CD4-positive, alpha-beta memory T cell (primary cell): ENCODE measurements around the gene SCRN1. TPM values are rescaled to one million over a fixed set of nuclear protein-coding genes. Genes with fewer than 3 reads are reported as not detected.

Experiments used
- CTCF ChIA-PET: fragments of 350-600 bp; sonication (Branson Sonifier 250); formaldehyde crosslinking; loops from one replicate; lab custom pipeline; 2021; ENCODE audit warnings: inconsistent platforms; ENCODE audit not compliant: partially characterized antibody; lab: Charles Lee
- POLR2A ChIA-PET: fragments of 350-600 bp; sonication (Branson Sonifier 250); formaldehyde crosslinking; loops from one replicate; lab custom pipeline; 2021; ENCODE audit not compliant: partially characterized antibody; lab: Charles Lee
- DNase-seq, 5 donors: peaks; one replicate each; pipeline versions ENCODE4 v3.0.0 to v3.0.0-alpha.2; 2020 to 2022; ENCODE audit warnings: mixed read lengths in 1 of 5
- H3K27ac ChIP-seq: one replicate; pipeline ENCODE4 v1.7.0; 2013; ENCODE audit warnings: low read depth, low read length
- H3K27me3 ChIP-seq: 2 replicates; pipeline ENCODE4 v1.7.0; 2013; ENCODE audit warnings: mild to moderate bottlenecking, low read length, moderate library complexity; ENCODE audit not compliant: insufficient read depth
- H3K36me3 ChIP-seq: 2 replicates; pipeline ENCODE4 v1.7.0; 2013; ENCODE audit warnings: mild to moderate bottlenecking, low read length, moderate library complexity; ENCODE audit not compliant: insufficient read depth
- H3K4me1 ChIP-seq: 2 replicates; pipeline ENCODE4 v1.7.0; 2013; ENCODE audit warnings: mild to moderate bottlenecking, low read length, moderate library complexity; ENCODE audit not compliant: insufficient read depth
- H3K4me3 ChIP-seq, 2 donors: one replicate each; pipeline ENCODE4 v1.7.0; 2013; ENCODE audit warnings: low read length in 2 of 2, mild to moderate bottlenecking in 1 of 2
- H3K9me3 ChIP-seq, 2 donors: one replicate each; pipeline ENCODE4 v1.7.0; 2013; ENCODE audit warnings: low read length in 2 of 2, control low read depth in 1 of 2; ENCODE audit not compliant: control insufficient read depth in 1 of 2
- H3K27ac Mint-ChIP-seq, 7 donors: one replicate each; pipeline ENCODE4 v1.8.0; 2020 to 2021; ENCODE audit warnings: mixed read lengths in 7 of 7, mild to moderate bottlenecking in 6 of 7, inconsistent platforms in 3 of 7, moderate library complexity in 3 of 7
- H3K27me3 Mint-ChIP-seq, 2 donors: one replicate each; pipeline ENCODE4 v1.8.0; 2020 to 2021; ENCODE audit warnings: mixed read lengths in 2 of 2
- H3K36me3 Mint-ChIP-seq, 2 donors: one replicate each; pipeline ENCODE4 v1.8.0; 2020 to 2021; ENCODE audit warnings: mixed read lengths in 2 of 2, inconsistent platforms in 1 of 2, mild to moderate bottlenecking in 1 of 2
- H3K4me1 Mint-ChIP-seq, 4 donors: one replicate each; pipeline ENCODE4 v1.8.0; 2020 to 2021; ENCODE audit warnings: mixed read lengths in 4 of 4, mild to moderate bottlenecking in 1 of 4
- H3K4me3 Mint-ChIP-seq, 8 donors: one replicate each; pipeline ENCODE4 v1.8.0; 2020 to 2021; ENCODE audit warnings: mixed read lengths in 8 of 8, mild to moderate bottlenecking in 7 of 8, moderate library complexity in 6 of 8, inconsistent platforms in 3 of 8
- H3K9me3 Mint-ChIP-seq, 8 donors: one replicate each; pipeline ENCODE4 v1.8.0; 2020 to 2021; ENCODE audit warnings: mixed read lengths in 8 of 8, mild to moderate bottlenecking in 5 of 8, inconsistent platforms in 3 of 8, moderate library complexity in 1 of 8
- intact Hi-C: fragments of 100-400 bp; cut with micrococcal nuclease; formaldehyde crosslinking; loops from one replicate; pipeline ENCODE4 v1.15.1; 2023
- polyA plus RNA-seq, 2 donors: library from polyadenylated mRNA; unstranded; fragments of 300-500 nt; fragmentation: Illumina TruSeq; gene quantifications; one replicate each; pipeline ENCODE4 v1.2.3, GENCODE V29; 2021
- total RNA-seq, 2 experiments: library from RNA; stranded (reverse); gene quantifications; one replicate each; pipeline ENCODE4 v1.2.3, GENCODE V29; 2021

Gene SCRN1
- total and polyA plus RNA-seq, 4 experiments from 2014 or later = 2.0 to 2.9 (median 2.4) TPM

DNA sequence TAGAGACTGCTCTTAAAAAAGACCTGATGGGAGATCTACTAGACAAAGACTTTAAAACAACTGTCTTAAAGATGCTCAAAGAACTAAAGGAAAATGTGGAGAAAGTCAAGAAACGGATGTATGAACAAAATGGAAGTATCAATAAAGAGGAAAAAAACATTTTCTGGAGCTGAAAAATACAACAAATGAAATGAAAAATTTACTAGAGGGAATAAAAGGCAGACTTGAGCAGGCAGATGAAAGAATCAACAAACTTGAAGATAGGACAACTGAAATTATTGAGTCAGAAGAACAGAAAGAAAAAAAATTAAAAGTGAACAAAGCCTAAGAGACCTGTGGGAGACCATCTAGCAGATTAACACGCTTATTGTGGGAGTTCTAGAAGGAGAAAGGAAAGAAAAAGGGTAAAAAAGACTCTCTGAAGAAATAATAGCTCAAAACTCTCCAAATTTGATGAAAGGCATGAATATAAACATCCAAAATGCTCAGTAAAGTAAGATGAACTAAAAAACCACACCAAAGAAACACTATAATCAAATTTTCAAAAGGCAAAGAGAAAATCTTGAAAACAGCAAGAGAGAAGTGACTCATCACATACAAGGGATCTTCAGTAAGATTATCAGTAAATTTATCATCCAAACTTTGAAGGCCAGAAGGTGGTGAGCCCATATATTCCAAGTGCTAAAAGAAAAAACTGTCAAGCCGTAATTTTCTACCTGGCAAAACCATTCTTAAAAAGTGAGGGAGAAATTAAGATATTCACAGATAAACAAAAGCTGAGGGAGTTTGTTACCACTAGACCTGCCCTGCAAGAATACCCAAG lies 83.2 kb downstream of the SCRN1 start:
- no peak overlapping the region for H3K27ac ChIP-seq
- intact Hi-C loops = no loop called here
- Mint-ChIP-seq H3K9me3 (peaks cover 11 to 45% (median 37%) of the 10 kb centered on the region in 8 donors), H3K36me3 (peaks cover 4 to 12% of the 10 kb centered on the region in 2 donors), H3K27me3 (peaks cover 22 to 24% of the 10 kb centered on the region in 2 donors), H3K4me1 (no peaks in the 10 kb centered on the region), H3K27ac (no peak overlapping the region), H3K4me3 (no peak overlapping the region)
- ChIA-PET CTCF (interaction anchor here (0.6 to 2.1 kb wide), 3 partner anchors 15 to 28 kb away, joined by 3 to 14 read pairs (median 4); no protein-coding TSS in a partner anchor), POLR2A (no interaction called here)
- H3K9me3 ChIP-seq = peaks cover 0 to 9% of the 10 kb centered on the region in 2 donors
- DNase-seq = no peak
- H3K4me1 ChIP-seq = no peaks in the 10 kb centered on the region
- no peak overlapping the region for H3K4me3 ChIP-seq
- H3K27me3 ChIP-seq = no peaks in the 10 kb centered on the region
- H3K36me3 ChIP-seq = no peaks in the 10 kb centered on the region

DNA sequence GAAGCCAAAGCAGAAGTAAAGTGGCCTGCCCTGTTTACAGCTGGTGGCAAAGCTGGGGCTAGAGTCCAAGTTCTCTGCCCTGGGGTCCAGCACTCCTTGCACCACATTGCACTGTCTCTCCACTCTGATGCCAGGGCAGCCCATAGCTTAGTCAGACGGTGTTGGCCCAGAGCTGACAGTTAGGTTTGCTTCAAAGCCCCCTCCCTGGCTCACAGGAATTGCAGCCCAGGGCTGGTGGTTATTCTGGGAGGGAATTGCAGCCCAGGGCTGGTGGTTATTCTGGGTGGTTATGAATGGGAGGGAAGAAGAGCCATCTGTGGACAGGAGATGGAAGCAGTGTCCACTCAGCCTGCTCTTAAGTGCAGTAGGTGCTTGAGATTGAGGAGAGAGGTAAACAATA lies 88.9 kb downstream of the SCRN1 start:
- Histone ChIP-seq H3K27me3 (no peaks in the 10 kb centered on the region), H3K4me1 (no peaks in the 10 kb centered on the region), H3K27ac (no peak overlapping the region), H3K36me3 (no peaks in the 10 kb centered on the region), H3K4me3 (no peak overlapping the region), H3K9me3 (no peaks in the 10 kb centered on the region)
- no peak for DNase-seq
- Mint-ChIP-seq H3K4me3 (no peak overlapping the region), H3K36me3 (peaks cover 2 to 4% of the 10 kb centered on the region in 2 donors), H3K27me3 (peaks cover 25 to 27% of the 10 kb centered on the region in 2 donors), H3K4me1 (no peaks in the 10 kb centered on the region), H3K27ac (no peak overlapping the region), H3K9me3 (peaks cover 0 to 38% (median 18%) of the 10 kb centered on the region in 8 donors)
- ChIA-PET POLR2A (no interaction called here), CTCF (no interaction called here)
- intact Hi-C loops = no loop called here

DNA sequence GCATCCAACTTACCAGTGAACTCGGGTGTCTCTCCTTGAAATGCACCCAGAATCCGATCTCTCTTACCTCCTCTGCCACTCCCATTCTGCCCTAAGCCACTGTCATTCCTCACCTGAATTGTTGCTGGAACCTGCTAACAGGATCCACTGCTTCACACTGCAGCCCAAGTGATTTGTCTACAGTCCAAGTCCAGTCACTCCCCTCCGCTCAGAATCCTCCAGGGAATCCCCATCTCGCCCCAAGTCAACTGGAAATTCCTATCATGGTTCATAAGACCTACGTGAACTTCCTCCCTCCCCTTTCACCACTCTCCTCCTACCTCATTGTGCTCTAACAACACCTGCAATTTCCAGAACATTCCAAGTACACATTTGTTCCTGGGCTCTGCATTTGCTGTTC lies 91.3 kb downstream of the SCRN1 start:
- no peak overlapping the region for H3K4me3 Mint-ChIP-seq
- intact Hi-C loops = no loop called here
- H3K27ac Mint-ChIP-seq = no peak overlapping the region
- H3K27me3 ChIP-seq = no peaks in the 10 kb centered on the region
- H3K4me1 ChIP-seq = no peaks in the 10 kb centered on the region
- H3K4me3 ChIP-seq = no peak overlapping the region
- no peaks in the 10 kb centered on the region for H3K36me3 ChIP-seq
- POLR2A ChIA-PET = no interaction called here
- DNase-seq = no peak
- H3K27ac ChIP-seq = no peak overlapping the region
- CTCF ChIA-PET = no interaction called here
- peaks cover 24 to 32% of the 10 kb centered on the region in 2 donors for H3K27me3 Mint-ChIP-seq
- H3K4me1 Mint-ChIP-seq = no peaks in the 10 kb centered on the region
- peaks cover 0 to under 1% of the 10 kb centered on the region in 2 donors for H3K36me3 Mint-ChIP-seq
- no peaks in the 10 kb centered on the region for H3K9me3 ChIP-seq
- H3K9me3 Mint-ChIP-seq = peaks cover 3 to 24% (median 6%) of the 10 kb centered on the region in 8 donors

DNA sequence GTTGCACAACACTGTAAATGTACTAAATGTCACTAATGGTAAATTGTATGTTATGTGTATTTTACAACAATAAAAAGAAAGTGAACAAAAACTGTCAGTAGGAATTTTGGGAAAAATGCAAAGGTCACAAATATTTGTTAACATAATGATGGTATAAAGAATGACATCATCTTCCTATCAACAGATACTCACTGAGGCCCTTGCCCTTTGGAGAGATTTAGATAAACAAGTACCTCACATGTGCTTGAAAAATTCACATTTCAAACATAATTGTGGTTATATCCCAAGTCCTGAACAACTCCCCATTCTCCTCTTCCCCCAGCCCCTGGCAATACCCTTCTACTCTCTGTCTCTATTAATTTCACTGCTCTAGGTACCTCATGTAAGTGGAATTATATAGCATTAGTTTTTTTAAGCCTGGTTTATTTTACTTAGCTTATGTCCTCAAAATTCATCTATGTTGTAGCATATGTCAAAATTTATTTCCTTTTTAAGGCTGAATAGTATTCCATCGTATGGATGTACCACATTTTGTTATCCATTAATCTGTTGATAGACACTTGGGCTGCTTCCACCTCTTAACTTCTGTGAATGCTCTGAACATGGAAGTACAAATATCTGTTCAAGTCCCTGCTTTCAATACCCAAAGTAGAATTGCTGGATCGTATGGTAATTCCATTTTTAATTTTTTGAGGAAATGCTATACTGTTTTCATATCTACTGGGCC lies 92.8 kb downstream of the SCRN1 start:
- Histone ChIP-seq H3K9me3 (no peaks in the 10 kb centered on the region), H3K4me1 (no peaks in the 10 kb centered on the region), H3K27ac (no peak overlapping the region), H3K36me3 (no peaks in the 10 kb centered on the region), H3K27me3 (no peaks in the 10 kb centered on the region), H3K4me3 (no peak overlapping the region)
- ChIA-PET CTCF (no interaction called here), POLR2A (no interaction called here)
- Mint-ChIP-seq H3K27ac (no peak overlapping the region), H3K4me1 (no peaks in the 10 kb centered on the region), H3K9me3 (peaks cover 3 to 24% (median 6%) of the 10 kb centered on the region in 8 donors), H3K27me3 (peaks cover 21 to 31% of the 10 kb centered on the region in 2 donors), H3K4me3 (no peak overlapping the region), H3K36me3 (no peaks in the 10 kb centered on the region)
- no peak for DNase-seq
- intact Hi-C loops = no loop called here

DNA sequence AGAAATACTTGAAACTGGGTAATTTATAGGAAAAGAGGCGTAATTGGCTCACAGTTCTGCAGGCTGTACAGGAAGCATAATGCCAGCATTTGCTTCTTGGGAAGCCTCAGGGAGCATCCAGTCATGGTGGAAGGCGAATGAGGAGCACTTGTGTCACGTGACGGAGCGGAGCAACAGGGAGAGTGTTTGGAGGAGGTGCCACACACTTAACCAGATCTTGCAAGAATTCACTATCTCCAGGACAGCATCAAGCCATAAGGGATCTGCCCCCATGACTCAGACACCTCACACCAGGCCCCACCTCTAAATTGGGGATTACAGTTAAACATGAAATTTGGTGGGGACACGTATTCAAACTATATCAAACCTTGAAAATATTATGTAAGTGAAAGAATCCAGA lies 94.0 kb downstream of the SCRN1 start:
- Mint-ChIP-seq H3K4me1 (no peaks in the 10 kb centered on the region), H3K27ac (no peak overlapping the region), H3K36me3 (no peaks in the 10 kb centered on the region), H3K27me3 (peaks cover 14 to 24% of the 10 kb centered on the region in 2 donors), H3K4me3 (no peak overlapping the region), H3K9me3 (peaks cover 3 to 24% (median 6%) of the 10 kb centered on the region in 8 donors)
- no peak for DNase-seq
- intact Hi-C loops = no loop called here
- no peak overlapping the region for H3K27ac ChIP-seq
- H3K9me3 ChIP-seq = no peaks in the 10 kb centered on the region
- no peaks in the 10 kb centered on the region for H3K36me3 ChIP-seq
- ChIA-PET CTCF (no interaction called here), POLR2A (no interaction called here)
- H3K27me3 ChIP-seq = no peaks in the 10 kb centered on the region
- H3K4me3 ChIP-seq = no peak overlapping the region
- no peaks in the 10 kb centered on the region for H3K4me1 ChIP-seq

DNA sequence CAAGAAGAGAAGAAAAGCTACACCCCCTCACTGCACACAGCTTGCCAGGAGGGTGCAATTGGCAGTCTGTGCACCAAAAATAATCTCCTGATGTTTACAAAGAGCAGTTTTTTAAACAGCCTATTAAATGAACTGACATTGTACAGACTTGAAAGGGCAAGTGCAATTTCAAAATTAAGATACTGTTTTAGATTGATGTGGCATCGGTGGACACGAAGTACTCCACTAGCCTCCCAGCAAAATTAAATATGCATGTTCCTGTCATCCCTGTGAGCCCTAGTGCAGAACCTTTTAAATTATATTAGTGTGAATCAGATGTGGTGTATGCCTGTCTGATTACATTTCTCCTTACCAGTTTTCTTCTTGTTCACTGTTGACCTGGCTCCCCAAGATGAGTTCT lies 95.3 kb downstream of the SCRN1 start:
- Mint-ChIP-seq H3K27me3 (peaks cover 15 to 20% of the 10 kb centered on the region in 2 donors), H3K4me1 (no peaks in the 10 kb centered on the region), H3K9me3 (peaks cover 3 to 22% (median 6%) of the 10 kb centered on the region in 8 donors), H3K27ac (no peak overlapping the region), H3K4me3 (no peak overlapping the region), H3K36me3 (no peaks in the 10 kb centered on the region)
- no peak overlapping the region for H3K27ac ChIP-seq
- no peaks in the 10 kb centered on the region for H3K4me1 ChIP-seq
- H3K4me3 ChIP-seq = no peak overlapping the region
- CTCF ChIA-PET = no interaction called here
- DNase-seq = no peak
- no peaks in the 10 kb centered on the region for H3K36me3 ChIP-seq
- POLR2A ChIA-PET = no interaction called here
- H3K9me3 ChIP-seq = no peaks in the 10 kb centered on the region
- no peaks in the 10 kb centered on the region for H3K27me3 ChIP-seq
- intact Hi-C loops = no loop called here

DNA sequence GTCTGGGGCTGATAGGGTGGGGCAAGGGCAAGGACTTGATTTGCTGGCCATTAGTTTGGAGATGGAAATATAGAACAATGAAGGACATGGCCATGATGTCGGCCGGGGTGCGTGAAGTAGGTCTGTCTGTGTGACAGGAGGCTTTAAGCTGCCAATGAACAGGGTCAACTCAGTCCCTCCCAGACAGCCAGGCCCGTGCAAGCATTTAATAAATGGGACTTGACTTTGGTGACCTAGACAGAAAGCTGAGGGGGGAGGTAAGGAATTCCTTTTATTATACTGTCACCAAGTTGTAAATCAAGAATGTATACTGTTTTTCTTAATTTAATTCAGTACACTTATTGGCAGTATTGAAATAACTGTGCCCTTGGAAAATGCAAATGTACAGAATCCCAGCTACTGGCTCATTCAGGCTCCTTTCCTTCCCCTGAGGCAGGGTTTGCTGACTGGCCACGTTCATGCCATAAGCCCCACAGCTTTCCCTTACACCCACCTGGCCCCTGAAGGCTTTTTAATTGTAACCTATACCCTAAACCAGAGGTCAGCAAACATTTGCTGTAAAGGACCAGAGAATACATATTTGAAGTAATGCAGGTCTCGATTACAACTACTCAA lies 96.1 kb downstream of the SCRN1 start:
- DNase-seq = no peak
- Mint-ChIP-seq H3K4me1 (no peaks in the 10 kb centered on the region), H3K27ac (no peak overlapping the region), H3K4me3 (no peak overlapping the region), H3K36me3 (no peaks in the 10 kb centered on the region), H3K27me3 (peaks cover 15 to 16% of the 10 kb centered on the region in 2 donors), H3K9me3 (peaks cover 0 to 16% (median 6%) of the 10 kb centered on the region in 8 donors)
- H3K4me1 ChIP-seq = no peaks in the 10 kb centered on the region
- H3K36me3 ChIP-seq = no peaks in the 10 kb centered on the region
- intact Hi-C loops = no loop called here
- H3K27me3 ChIP-seq = no peaks in the 10 kb centered on the region
- ChIA-PET CTCF (no interaction called here), POLR2A (no interaction called here)
- no peak overlapping the region for H3K4me3 ChIP-seq
- no peaks in the 10 kb centered on the region for H3K9me3 ChIP-seq
- no peak overlapping the region for H3K27ac ChIP-seq
